HT1080 (cell line): Measurements from ENCODE around the gene NRP1. TPM values are rescaled to one million over a fixed set of nuclear protein-coding genes. Genes with fewer than 3 reads are reported as not detected.
"Not testable (repeated sequence)": the region's sequence is repeated elsewhere in the genome, so short reads cannot be mapped to it uniquely, and the experiment has no call there.

Experiments used
- DNase-seq: peaks from one replicate; pipeline ENCODE4 v3.0.0-alpha.2; 2015; ENCODE audit warnings: low read depth
- polyA plus RNA-seq, 2 experiments: library from polyadenylated mRNA; depleted of rRNA; stranded (reverse); fragments of >200 nt; gene quantifications; 2 replicates each; pipeline ENCODE4 v1.2.3, GENCODE V29; 2015
- total RNA-seq: library from RNA; depleted of rRNA; stranded (reverse); fragments of >200 nt; shearing (Covaris generic); gene quantifications from 2 replicates; pipeline ENCODE4 v1.2.3, GENCODE V29; 2014; rRNA removed

Gene NRP1
- total RNA-seq: 219 and 281 TPM in 2 replicates
- polyA plus RNA-seq (2015; cell fraction: cytosol; rRNA removed): 136 and 183 TPM in 2 replicates
- 744 and 771 TPM in 2 replicates for polyA plus RNA-seq (2015; cell fraction: nucleus; rRNA removed)

DNA sequence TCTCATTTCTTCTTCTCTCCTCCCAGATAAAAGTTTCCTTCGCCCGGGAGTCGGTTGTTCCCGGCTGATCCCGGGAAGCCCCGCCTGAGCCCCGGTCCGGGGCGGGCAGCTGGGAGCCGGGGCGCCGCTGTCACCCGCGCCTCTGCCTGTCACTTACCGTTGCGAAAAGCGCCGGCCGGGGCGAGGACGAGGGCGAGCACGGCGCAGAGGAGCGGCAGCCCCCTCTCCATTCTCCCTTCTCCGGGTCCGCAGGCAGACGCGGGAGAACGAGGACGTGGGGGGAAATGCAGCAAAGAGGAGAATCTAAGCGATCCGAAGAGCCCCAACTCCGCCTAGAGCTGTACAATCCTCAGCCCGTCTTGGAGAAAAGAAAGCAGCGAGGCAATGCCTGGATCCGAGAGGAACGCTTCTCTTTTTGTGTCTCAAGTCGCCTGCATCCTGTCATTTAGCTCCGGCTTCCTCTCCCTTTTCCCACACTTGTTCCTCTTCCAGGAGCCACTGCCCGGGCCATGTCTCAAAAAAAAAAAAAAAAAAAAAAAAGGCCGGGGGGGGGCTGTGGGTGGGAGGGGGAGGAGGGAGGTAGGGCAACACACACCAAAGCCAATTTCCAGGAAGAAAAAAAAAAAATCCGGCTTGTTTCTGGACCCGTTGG is at the start of gene NRP1:
TSS of gene NRP1 (minus strand) at position 515 of the 652 bp plus-strand sequence. CDS start at position 230, 285 bp downstream.
- DNase-seq: no peak

GRCh38 chr10:33384201-33384600 is 49.7 kb upstream of the NRP1 start:
- not testable (repeated sequence) for DNase-seq

DNA sequence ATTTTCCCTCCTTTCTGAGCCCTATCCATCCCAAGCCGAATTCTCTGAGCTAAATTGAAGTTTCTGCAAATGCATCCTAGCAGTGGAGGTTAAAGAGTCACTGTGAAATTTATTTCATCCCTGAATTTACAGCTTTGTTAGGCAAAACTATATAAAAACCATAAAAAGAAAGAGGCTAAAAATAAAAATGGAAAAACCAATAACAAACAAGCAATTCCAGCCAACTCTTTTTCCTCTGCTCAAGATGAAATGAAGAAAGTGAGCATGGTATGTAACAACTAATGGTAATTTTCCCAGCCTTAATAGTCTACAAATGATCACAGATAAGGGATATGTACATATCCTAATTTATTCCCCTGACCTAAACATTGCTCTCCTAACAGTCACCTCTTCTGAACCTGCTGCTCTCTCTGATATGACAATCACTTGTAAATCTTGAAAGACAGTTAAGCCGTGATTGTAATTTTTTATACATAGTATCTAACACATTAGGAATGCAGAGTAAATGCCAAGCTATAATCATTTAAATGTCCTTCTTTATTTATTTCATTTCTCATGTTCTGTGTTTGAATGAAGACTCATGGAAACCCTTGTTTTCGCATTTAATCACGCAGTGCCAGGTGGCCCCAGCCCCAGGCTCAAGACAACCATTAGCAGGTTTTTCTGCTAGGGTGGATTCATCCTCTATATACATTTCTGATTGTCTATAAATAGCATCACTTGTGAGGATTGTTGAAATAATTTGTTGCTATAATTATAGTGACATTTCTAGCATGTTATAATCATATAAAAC is 48.6 kb upstream of the NRP1 start:
- DNase-seq: no peak

DNA sequence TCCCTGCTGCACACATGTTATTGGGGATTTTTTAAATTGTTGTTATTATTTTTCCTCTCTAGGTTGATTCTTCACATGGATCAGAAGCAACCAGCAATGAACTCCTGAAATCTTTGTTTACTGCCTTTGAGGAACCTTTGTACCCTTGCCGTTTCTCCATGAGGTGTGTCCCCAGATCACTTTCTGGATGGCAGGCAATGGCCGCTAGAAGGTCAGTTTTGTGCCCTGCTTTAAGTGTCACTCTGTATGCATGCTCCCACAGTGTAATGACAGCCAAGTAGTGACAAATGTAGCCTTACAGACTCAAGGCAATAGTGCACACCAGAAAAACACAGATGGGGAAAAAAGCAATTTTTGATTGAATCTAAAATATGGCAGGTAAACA is 47.7 kb upstream of the NRP1 start:
- no peak for DNase-seq

DNA sequence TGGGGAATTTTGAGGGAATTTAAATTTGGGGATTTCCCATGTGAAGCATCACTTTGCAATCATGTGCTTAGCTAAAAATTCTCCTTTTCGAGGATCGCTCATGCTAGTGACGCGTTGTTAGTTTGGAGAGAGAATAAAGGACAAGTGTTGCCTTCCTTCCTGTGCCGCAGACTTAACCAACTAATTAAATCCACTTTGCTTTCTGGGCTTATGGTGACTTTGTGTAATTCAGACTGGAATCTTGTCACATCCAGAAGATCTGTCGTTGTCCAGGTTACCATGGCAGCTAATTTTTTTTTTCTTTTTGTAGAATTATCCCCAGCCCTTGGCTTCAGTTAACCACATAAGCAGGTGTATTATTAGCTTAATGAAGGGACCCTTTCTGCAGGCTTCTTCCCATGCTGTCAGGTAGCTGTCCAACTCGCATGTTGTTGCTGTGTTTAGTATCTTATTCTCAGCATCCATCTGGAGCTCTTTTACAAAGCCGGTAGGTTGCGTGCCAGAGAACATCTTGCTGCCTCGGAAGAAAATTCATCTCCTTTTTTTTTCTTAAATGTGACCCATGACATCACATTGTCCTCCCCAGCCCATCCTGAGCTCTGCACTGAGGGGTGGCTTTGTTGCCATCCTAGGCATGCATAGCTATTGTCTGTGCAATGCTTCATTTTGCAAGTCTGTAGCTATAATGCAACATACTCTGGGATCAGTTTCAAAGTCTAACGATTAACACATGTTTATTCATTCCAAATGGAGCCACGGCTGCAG is 47.2 kb upstream of the NRP1 start:
- DNase-seq: no peak

DNA sequence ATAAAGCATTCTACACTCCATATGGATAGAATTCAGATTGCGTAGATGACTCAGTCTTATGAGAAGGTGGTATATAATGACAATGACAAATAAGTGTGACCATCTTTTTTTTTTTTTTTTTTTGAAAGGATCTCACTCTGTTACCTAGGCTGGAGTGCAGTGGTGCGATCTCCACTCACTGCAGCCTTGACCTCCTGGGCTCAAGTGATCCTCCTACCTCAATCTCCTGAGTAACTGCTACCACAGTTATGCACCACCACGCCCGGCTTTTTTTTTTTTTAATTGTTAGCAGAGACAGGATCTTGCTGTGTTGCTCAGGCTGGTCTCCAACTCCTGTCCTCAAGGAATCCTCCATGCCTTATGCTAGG is 43.2 kb upstream of the NRP1 start:
- peak; percentile 87 for DNase-seq

- DNase-seq: peak; percentile 80
Measured at GRCh38 chr10:33376976-33377657, 42.6 kb upstream of the NRP1 start.

- no peak for DNase-seq
Measured at GRCh38 chr10:33376476-33376875, 42.0 kb upstream of the NRP1 start.

DNA sequence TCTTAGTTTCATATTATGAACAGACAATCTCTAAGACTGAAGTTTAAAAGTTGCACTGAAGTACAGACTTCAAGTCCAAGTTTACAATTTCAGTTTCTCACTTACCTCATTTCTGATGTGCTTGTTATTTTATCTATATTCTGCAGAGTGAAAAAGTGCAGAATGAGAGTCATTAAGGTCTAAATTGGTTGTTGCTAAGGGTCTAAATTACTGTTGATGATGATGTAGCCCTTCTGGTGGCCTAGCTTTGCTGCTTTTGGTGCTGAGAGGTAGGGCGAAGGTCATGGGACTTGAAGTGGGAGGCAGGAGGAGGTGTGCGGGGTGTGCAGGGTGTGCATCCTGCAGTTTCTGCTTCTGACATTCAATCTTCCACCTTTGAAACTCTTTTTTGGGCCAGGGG is 38.8 kb upstream of the NRP1 start:
- DNase-seq: no peak

DNA sequence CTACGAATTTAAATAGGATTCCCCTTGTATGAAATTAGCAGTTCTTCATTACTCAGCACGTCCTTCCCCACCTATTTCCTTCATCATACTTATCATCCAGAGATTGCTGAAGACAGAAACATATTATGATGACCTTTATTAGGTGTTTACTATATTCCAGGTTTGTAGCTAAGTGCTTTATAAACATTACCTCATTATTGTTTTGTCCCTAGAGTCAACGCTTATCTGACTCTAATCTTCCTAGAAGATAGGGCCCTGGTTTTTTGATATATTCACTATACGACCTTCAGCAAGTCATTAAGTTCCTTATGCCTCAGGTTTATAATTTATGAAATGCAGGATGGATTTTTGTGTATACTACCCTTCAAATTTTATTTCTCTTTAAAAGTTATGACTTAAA is 36.8 kb upstream of the NRP1 start:
- no peak for DNase-seq

DNA sequence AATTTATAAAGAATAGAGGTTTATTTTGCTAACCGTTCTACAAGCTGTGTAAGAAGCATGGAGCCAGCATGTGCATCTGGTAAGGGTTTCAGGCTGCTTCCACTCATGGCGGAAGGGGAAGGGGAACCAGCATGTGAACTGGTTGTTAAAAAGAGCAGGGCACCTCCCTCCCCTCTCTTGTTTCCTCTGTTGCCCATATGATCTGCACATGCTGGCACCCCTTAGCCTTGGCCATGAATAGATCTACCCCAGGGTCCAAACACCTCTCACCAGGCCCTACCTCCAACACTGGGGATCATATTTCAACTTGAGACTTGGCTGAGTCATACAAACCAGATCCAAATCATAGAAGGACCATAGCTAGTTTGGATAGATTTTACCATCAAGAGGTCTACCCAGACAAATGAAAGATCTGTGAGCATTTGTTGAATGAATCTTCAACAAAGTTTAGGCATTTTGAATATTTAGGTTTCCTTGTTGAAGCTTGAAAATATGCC is 36.0 kb upstream of the NRP1 start:
- peak; percentile 74 for DNase-seq

DNA sequence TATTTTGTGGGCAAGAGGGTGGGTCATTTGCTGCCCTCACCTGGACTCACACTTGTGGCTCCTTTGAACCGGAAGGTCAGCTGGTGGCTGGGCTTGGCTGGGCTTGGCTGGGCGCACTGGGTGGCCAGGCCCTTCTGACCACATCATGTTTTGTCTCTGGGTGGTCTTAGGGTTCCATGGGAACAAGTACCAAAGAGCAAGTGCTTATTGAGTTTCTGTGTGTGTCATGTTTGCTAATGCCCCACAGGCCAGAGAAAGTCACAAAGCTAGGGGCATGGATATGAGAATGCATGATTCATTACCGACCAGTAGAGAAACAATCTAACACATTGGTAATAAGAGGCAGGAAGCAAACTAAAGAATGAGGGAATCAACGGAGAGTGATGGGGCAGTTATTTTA is 33.6 kb upstream of the NRP1 start:
- DNase-seq: no peak

DNA sequence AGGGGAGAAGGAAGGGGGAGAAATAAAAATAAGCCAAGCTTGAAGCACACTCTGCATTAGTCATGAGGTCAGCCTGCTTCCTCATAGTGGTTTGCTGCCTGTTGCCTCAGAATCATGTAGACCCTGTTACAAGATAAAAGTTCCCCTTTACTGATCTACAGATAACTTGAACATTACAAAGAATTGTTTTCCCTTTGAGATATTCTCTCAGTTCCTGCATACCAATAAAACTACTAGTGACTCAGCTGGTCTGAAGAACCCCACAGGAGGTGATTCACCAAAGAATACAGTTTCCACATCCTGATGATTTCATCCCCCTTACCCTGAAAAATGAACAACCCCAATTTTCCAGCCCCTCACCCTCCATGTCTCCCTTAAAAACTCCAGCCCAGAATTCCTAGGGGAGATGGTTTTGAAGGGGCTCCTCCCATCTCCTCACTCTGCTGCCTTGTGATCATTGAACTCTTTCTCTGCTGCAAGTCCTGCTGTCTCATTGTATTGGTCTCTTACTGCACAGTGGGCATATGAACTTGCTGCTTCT is 31.5 kb upstream of the NRP1 start:
- DNase-seq: peak; percentile 100

GRCh38 chr10:33365301-33365700 is 30.8 kb upstream of the NRP1 start:
- no peak for DNase-seq

GRCh38 chr10:33363106-33363505 is 28.6 kb upstream of the NRP1 start:
- DNase-seq: no peak

- DNase-seq: no peak
Measured at GRCh38 chr10:33358016-33358415, 23.5 kb upstream of the NRP1 start.

GRCh38 chr10:33355274-33355673 is 20.8 kb upstream of the NRP1 start:
- DNase-seq: no peak

GRCh38 chr10:33353853-33354252 is 19.4 kb upstream of the NRP1 start:
- DNase-seq: no peak

- DNase-seq: no peak
Measured at GRCh38 chr10:33353334-33353733, 18.9 kb upstream of the NRP1 start.

DNA sequence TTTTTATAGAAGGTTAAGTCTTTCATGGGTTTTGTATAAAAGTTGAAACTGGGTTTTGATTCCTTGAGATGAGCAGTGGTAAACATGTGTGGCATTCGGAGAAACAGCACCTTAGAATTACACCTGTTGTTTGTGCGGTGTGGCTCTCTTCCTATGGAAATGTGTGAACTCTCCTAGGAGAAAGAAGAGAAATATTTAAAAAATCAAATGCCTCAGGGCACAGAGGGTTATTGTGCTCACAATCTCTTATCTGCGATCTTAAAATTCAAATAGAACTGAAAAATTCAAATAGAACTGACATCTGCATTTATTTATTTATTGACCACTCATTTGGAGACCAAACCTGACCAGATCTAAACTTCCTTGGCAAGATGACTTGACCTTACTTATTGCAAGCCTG is 18.1 kb upstream of the NRP1 start:
- no peak for DNase-seq

DNA sequence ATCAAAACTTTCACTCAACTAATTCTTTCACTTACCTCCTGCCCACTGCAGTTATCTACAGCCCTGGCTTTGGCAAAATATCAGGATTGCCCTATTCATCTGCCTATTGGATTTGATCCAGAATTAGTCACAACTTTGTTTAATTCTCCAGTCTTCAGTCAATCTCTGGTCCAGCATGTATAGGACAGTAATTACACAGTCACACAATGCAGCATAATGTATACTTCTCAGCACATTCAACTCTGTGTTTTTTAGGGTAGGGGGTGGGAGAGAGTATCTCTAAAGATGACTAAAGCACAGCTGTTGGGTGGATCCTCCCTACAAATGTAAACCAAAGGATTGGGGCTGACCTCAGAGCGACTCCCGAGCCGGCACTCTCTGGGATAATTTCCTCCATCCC is 17.7 kb upstream of the NRP1 start:
- peak; percentile 80 for DNase-seq
